HCT116 (cell line): ENCODE measurements around the gene LMAN2L. TPM values are rescaled to one million over a fixed set of nuclear protein-coding genes. Genes with fewer than 3 reads are reported as not detected.

Experiments
- ATAC-seq: fragments of 200-7000 bp; cut with Tn5 transposase; 2 replicates; pipeline ENCODE4 v1.9.1; 2020; ENCODE audit warnings: mild to moderate bottlenecking, moderate library complexity
- BruUV-seq: library from RNA; stranded (reverse); fragments of 400-500 nt; replicated peaks from 2 replicates; lab custom pipeline; 2021; lab: Mats Ljungman, UMichigan
- CTCF ChIA-PET: fragments of 300-600 bp; sonication (Branson Sonifier 250); formaldehyde crosslinking; loops from one replicate; lab custom pipeline; 2021; ENCODE audit warnings: antibody characterized with exemption; lab: Charles Lee
- POLR2A ChIA-PET: fragments of 300-600, 350-600 bp; sonication (Branson Sonifier 250); formaldehyde crosslinking; loops from one replicate; lab custom pipeline; 2021; ENCODE audit warnings: antibody characterized with exemption; lab: Charles Lee
- RAD21 ChIA-PET, 2 experiments: fragments of 300-600 bp; sonication (Branson Sonifier 250); formaldehyde crosslinking; loops; one replicate each; lab custom pipeline; 2023; ENCODE audit warnings: low total read pairs in 2 of 2; ENCODE audit not compliant: uncharacterized antibody in 2 of 2, unreplicated experiment in 2 of 2, low non-redundant PET in 1 of 2; lab: Charles Lee
- DNase-seq: peaks from one replicate; pipeline ENCODE4 v3.0.0-alpha.2; 2010; ENCODE audit warnings: low read depth, low spot score
- H2AFZ ChIP-seq: fragments of 200-600 bp; shearing (Covaris generic), sonication (generic); 2 replicates; pipeline ENCODE4 v1.6.1; 2017; ENCODE audit warnings: low read depth, mixed run types, mixed read lengths, antibody characterized with exemption, low read length; ENCODE audit not compliant: poor library complexity, severe bottlenecking
- H3K27ac ChIP-seq: 2 replicates; pipeline ENCODE4 v1.5.1; 2012; ENCODE audit warnings: low read depth, low read length
- H3K27me3 ChIP-seq: fragments of 200-600 bp; sonication (generic); 2 replicates; pipeline ENCODE4 v1.6.1; 2016; ENCODE audit warnings: mixed run types, low read length, mixed read lengths; ENCODE audit not compliant: insufficient read depth
- H3K36me3 ChIP-seq, 2 experiments: fragments of 200-500 bp in 1 of 2; fragments of 200-600 bp in 1 of 2; sonication (Bioruptor generic) in 1 of 2; sonication (generic) in 1 of 2; 2 replicates each; pipeline versions ENCODE4 v1.5.1 to v1.6.1; 2014 to 2016; ENCODE audit warnings: low read length in 2 of 2, inconsistent platforms in 1 of 2, mixed read lengths in 1 of 2, mixed run types in 1 of 2; ENCODE audit not compliant: insufficient read depth in 2 of 2, control insufficient read depth in 1 of 2
- H3K4me1 ChIP-seq, 2 experiments: fragments of 200-600 bp in 1 of 2; sonication (generic) in 1 of 2; 2 replicates each; pipeline versions ENCODE4 v1.5.1 to v1.6.1; 2012 to 2017; ENCODE audit warnings: low read length in 2 of 2, inconsistent platforms in 1 of 2, mild to moderate bottlenecking in 1 of 2, mixed read lengths in 1 of 2, mixed run types in 1 of 2, moderate library complexity in 1 of 2; ENCODE audit not compliant: insufficient read depth in 2 of 2, control insufficient read depth in 1 of 2
- H3K4me2 ChIP-seq: fragments of 200-600 bp; sonication (generic); 2 replicates; pipeline ENCODE4 v1.6.1; 2017; ENCODE audit warnings: mixed run types, low read length, mixed read lengths
- H3K4me3 ChIP-seq, 2 experiments: fragments of 200-600 bp in 1 of 2; sonication (generic) in 1 of 2; replicated peaks in 1 of 2; 2 replicates each; pipeline ENCODE4 v1.5.1; 2011 to 2016; ENCODE audit warnings: low read length in 2 of 2, control low read depth in 1 of 2, low read depth in 1 of 2, mild to moderate bottlenecking in 1 of 2, mixed read lengths in 1 of 2, mixed run types in 1 of 2
- H3K79me2 ChIP-seq: fragments of 200-600 bp; sonication (generic); 2 replicates; pipeline ENCODE4 v1.6.1; 2017; ENCODE audit warnings: mild to moderate bottlenecking, mixed run types, low read length, moderate library complexity, mixed read lengths; ENCODE audit not compliant: insufficient read depth
- H3K9ac ChIP-seq: fragments of 200-600 bp; sonication (generic); 2 replicates; pipeline ENCODE4 v1.6.1; 2016; ENCODE audit warnings: low read length, mixed read lengths
- H3K9me2 ChIP-seq: fragments of 200-600 bp; sonication (generic), shearing (Covaris generic); 2 replicates; pipeline ENCODE4 v1.6.1; 2017; ENCODE audit warnings: mixed run types, mild to moderate bottlenecking, moderate library complexity; ENCODE audit not compliant: insufficient read depth
- H3K9me3 ChIP-seq, 2 experiments: fragments of 200-500 bp in 1 of 2; fragments of 200-600 bp in 1 of 2; sonication (Bioruptor generic) in 1 of 2; sonication (generic) in 1 of 2; 2 replicates each; pipeline ENCODE4 v1.6.1; 2014 to 2017; ENCODE audit warnings: low read length in 2 of 2, mixed read lengths in 2 of 2, inconsistent platforms in 1 of 2, low read depth in 1 of 2, mild to moderate bottlenecking in 1 of 2, mixed run types in 1 of 2, moderate library complexity in 1 of 2; ENCODE audit not compliant: control insufficient read depth in 1 of 2, insufficient read depth in 1 of 2
- H4K20me1 ChIP-seq: fragments of 200-600 bp; sonication (generic), shearing (Covaris generic); 2 replicates; pipeline ENCODE4 v1.6.1; 2017; ENCODE audit warnings: mixed run types, mild to moderate bottlenecking, moderate library complexity; ENCODE audit not compliant: insufficient read depth
- CBX3 ChIP-seq: IDR thresholded peaks from 2 replicates; pipeline ENCODE4 v1.6.1; 2012; ENCODE audit warnings: low read depth
- EGR1 ChIP-seq: IDR thresholded peaks from 2 replicates; pipeline ENCODE4 v1.6.1; 2012; ENCODE audit warnings: low read depth
- EZH2phosphoT487 ChIP-seq: fragments of 200-600 bp; IDR thresholded peaks from 2 replicates; pipeline ENCODE4 v1.6.1; 2018; ENCODE audit warnings: antibody characterized with exemption, borderline replicate concordance
- JUND ChIP-seq: IDR thresholded peaks from 2 replicates; pipeline ENCODE4 v1.6.1; 2012
- MAX ChIP-seq: IDR thresholded peaks from 2 replicates; pipeline ENCODE4 v1.6.1; 2012
- RAD21 ChIP-seq: IDR thresholded peaks from 2 replicates; pipeline ENCODE4 v1.6.1; 2012; ENCODE audit warnings: low read depth, mild to moderate bottlenecking
- SIN3A ChIP-seq: IDR thresholded peaks from 2 replicates; pipeline ENCODE4 v1.6.1; 2012; ENCODE audit warnings: low read depth
- SRF ChIP-seq: IDR thresholded peaks from 2 replicates; pipeline ENCODE4 v1.6.1; 2012; ENCODE audit warnings: low read depth
- YY1 ChIP-seq: IDR thresholded peaks from 2 replicates; pipeline ENCODE4 v1.6.1; 2011; ENCODE audit warnings: low read length, low read depth, moderate library complexity, mild to moderate bottlenecking; ENCODE audit not compliant: insufficient replicate concordance; ENCODE audit errors: extremely low read depth
- ZBTB33 ChIP-seq: IDR thresholded peaks from 2 replicates; pipeline ENCODE4 v1.6.1; 2011; ENCODE audit warnings: mild to moderate bottlenecking, low read length, moderate library complexity; ENCODE audit not compliant: insufficient replicate concordance; ENCODE audit errors: extremely low read depth
- intact Hi-C: fragments of 100-400 bp; cut with micrococcal nuclease; formaldehyde crosslinking; loops from 2 replicates; pipeline ENCODE4 v1.10.0; 2022
- total RNA-seq: library from RNA; stranded (reverse); gene quantifications from one replicate; pipeline ENCODE4 v1.2.1, GENCODE V29; 2021; ENCODE audit not compliant: unreplicated experiment
- TF ChIP-seq, protein P1 (sequence below), 3 experiments: fragments of 200-600 bp in 1 of 3; sonication (generic) in 1 of 3; IDR thresholded peaks in 2 of 3; conservative IDR thresholded peaks in 1 of 3; 2 replicates each; pipeline ENCODE4 v1.5.1; 2012 to 2017; ENCODE audit warnings: low read depth in 2 of 3, low read length in 2 of 3, antibody characterized with exemption in 1 of 3, borderline replicate concordance in 1 of 3, control low read depth in 1 of 3, mild to moderate bottlenecking in 1 of 3, mixed read lengths in 1 of 3, mixed run types in 1 of 3, moderate library complexity in 1 of 3; ENCODE audit not compliant: insufficient read depth in 1 of 3
- TF ChIP-seq, protein P2 (sequence below): IDR thresholded peaks from 2 replicates; pipeline ENCODE4 v1.6.1; 2012; ENCODE audit warnings: low read depth

LMAN2L gene
- total RNA-seq, 1 experiment from 2014 or later, result 15.2 TPM

DNA sequence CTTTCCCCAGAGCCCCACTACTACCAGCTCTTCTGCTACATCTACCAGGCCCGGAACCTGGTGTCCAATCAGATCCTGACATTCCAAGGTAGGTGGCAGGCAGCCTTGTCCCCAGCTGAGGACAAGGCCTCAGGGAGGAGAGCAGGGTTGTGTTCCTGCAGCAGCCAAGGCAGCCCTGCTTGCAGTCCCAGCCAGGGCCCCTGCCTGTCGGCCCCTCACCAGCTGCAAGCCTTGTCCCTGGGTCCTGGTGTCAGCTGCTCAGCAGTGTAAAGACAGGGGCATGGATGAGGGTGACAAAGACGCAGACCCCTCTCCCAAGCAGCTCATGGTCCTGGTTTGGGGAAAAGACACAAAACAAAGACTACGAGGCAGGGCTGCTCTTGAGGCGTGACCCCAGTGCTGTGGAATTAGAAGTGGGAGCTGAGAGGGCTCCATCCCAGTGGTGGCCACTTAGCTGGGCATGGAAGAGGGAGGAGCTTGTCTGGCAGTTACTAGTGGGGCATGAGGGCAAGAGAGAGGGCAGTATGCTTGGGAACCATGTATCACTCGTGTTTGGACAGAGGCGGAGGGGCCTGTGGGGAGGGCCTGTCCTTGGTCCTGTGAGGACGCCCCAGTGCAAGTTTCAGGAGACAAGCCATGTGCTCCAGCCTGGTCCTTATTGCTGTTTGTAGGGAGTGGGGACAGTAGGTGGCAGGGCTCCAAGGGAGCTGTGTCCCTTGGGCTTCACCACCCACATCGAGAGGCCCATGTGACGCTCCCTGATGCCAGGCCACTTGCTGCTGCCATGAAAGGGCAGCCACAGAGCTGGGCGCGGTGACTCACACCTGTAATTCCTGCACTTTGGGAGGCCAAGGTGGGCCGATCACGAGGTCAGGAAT lies 47.5 kb downstream of the LMAN2L start (continued):
- TF ChIP-seq, protein P1, sequence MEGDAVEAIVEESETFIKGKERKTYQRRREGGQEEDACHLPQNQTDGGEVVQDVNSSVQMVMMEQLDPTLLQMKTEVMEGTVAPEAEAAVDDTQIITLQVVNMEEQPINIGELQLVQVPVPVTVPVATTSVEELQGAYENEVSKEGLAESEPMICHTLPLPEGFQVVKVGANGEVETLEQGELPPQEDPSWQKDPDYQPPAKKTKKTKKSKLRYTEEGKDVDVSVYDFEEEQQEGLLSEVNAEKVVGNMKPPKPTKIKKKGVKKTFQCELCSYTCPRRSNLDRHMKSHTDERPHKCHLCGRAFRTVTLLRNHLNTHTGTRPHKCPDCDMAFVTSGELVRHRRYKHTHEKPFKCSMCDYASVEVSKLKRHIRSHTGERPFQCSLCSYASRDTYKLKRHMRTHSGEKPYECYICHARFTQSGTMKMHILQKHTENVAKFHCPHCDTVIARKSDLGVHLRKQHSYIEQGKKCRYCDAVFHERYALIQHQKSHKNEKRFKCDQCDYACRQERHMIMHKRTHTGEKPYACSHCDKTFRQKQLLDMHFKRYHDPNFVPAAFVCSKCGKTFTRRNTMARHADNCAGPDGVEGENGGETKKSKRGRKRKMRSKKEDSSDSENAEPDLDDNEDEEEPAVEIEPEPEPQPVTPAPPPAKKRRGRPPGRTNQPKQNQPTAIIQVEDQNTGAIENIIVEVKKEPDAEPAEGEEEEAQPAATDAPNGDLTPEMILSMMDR (IDR thresholded peaks at IDR 0.05 in 2 of 3, conservative IDR thresholded peaks at IDR 0.05 in 1 of 3; ENCODE audit: borderline replicate concordance in 1 of 3, insufficient read depth in 1 of 3, low read depth in 2 of 3, low read length in 2 of 3), result no peak
- TF ChIP-seq YY1 (no peak), SRF (no peak), MAX (no peak), EZH2phosphoT487 (no peak), SIN3A (no peak), CBX3 (no peak)

DNA sequence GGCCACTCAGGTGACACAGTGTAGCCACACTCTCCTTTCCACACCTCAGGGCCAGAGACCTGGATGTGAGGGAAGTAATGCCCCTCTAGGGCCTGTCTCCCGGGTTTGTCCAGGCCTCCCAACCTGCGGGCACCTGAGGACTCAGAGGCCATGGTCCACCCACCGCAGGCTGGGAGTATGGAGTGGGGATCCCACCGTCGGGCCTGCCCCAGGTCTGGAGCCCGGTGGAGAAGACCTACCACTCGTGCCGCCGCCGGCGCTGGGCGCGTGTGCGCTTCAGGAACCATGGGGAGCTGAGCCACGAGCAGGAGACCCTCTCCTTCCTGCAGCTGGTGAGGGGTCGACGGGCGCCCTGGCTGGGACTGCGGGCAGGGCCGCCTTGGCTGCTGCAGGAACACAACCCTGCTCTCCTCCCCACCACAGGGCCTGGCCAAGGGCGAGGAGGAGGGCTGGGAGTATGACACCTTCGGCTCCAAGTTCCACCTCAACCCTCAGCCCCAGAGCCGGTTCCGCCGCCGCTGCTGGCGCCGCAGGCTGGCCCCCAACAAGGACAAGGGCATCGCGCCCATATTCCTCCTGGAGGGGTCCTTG lies 48.7 kb downstream of the LMAN2L start:
- no TSS peak for BruUV-seq
- H3K9me2 ChIP-seq, result no peaks in the 10 kb centered on the region
- CTCF ChIA-PET, result no interaction called here
- RAD21 ChIA-PET, result no interaction called here
- H3K4me1 ChIP-seq, result no peaks in the 10 kb centered on the region
- POLR2A ChIA-PET, result no interaction called here
- intact Hi-C loops, result no loop called here
- H3K9ac ChIP-seq, result no peak overlapping the region
- H3K4me3 ChIP-seq, result no peak overlapping the region
- no peaks in the 10 kb centered on the region for H3K9me3 ChIP-seq
- H3K27ac ChIP-seq, result no peak overlapping the region
- no peak overlapping the region for H2AFZ ChIP-seq
- H3K4me2 ChIP-seq, result no peak overlapping the region
- H4K20me1 ChIP-seq, result no peaks in the 10 kb centered on the region
- ATAC-seq, result no peak
- no peaks in the 10 kb centered on the region for H3K79me2 ChIP-seq
- H3K27me3 ChIP-seq, result no peaks in the 10 kb centered on the region
- DNase-seq, result no peak
- no peaks in the 10 kb centered on the region for H3K36me3 ChIP-seq
- TF ChIP-seq, protein P2, sequence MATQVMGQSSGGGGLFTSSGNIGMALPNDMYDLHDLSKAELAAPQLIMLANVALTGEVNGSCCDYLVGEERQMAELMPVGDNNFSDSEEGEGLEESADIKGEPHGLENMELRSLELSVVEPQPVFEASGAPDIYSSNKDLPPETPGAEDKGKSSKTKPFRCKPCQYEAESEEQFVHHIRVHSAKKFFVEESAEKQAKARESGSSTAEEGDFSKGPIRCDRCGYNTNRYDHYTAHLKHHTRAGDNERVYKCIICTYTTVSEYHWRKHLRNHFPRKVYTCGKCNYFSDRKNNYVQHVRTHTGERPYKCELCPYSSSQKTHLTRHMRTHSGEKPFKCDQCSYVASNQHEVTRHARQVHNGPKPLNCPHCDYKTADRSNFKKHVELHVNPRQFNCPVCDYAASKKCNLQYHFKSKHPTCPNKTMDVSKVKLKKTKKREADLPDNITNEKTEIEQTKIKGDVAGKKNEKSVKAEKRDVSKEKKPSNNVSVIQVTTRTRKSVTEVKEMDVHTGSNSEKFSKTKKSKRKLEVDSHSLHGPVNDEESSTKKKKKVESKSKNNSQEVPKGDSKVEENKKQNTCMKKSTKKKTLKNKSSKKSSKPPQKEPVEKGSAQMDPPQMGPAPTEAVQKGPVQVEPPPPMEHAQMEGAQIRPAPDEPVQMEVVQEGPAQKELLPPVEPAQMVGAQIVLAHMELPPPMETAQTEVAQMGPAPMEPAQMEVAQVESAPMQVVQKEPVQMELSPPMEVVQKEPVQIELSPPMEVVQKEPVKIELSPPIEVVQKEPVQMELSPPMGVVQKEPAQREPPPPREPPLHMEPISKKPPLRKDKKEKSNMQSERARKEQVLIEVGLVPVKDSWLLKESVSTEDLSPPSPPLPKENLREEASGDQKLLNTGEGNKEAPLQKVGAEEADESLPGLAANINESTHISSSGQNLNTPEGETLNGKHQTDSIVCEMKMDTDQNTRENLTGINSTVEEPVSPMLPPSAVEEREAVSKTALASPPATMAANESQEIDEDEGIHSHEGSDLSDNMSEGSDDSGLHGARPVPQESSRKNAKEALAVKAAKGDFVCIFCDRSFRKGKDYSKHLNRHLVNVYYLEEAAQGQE, result no peak
- TF ChIP-seq RAD21 (no peak), JUND (no peak), ZBTB33 (no peak), EGR1 (no peak)
- TF ChIP-seq, protein P1 (IDR thresholded peaks at IDR 0.05 in 2 of 3, conservative IDR thresholded peaks at IDR 0.05 in 1 of 3; ENCODE audit: borderline replicate concordance in 1 of 3, insufficient read depth in 1 of 3, low read depth in 2 of 3, low read length in 2 of 3), result no peak
